T-helper 2 cell treated with Interferon-gamma antibody and Interleukin-4, amounts not matched to agents 100 ng/mL and 5 ng/mL, for 36 hours (primary cell): ENCODE data around the gene SERF1B. TPM values are rescaled to one million over a fixed set of nuclear protein-coding genes. Genes with fewer than 3 reads are reported as not detected.
"Not testable (repeated sequence)": the region's sequence is repeated elsewhere in the genome, so short reads cannot be mapped to it uniquely, and the experiment has no call there.

Experiments used
- intact Hi-C: fragments of 100-400 bp; cut with micrococcal nuclease; formaldehyde crosslinking; loops from one replicate; pipeline ENCODE4 v1.15.1; 2023
- total RNA-seq: library from RNA; stranded (reverse); gene quantifications from 2 replicates; pipeline ENCODE4 v1.2.3, GENCODE V29; 2022

SERF1B gene
- 9.4 and 11.6 TPM in 2 replicates for total RNA-seq

DNA sequence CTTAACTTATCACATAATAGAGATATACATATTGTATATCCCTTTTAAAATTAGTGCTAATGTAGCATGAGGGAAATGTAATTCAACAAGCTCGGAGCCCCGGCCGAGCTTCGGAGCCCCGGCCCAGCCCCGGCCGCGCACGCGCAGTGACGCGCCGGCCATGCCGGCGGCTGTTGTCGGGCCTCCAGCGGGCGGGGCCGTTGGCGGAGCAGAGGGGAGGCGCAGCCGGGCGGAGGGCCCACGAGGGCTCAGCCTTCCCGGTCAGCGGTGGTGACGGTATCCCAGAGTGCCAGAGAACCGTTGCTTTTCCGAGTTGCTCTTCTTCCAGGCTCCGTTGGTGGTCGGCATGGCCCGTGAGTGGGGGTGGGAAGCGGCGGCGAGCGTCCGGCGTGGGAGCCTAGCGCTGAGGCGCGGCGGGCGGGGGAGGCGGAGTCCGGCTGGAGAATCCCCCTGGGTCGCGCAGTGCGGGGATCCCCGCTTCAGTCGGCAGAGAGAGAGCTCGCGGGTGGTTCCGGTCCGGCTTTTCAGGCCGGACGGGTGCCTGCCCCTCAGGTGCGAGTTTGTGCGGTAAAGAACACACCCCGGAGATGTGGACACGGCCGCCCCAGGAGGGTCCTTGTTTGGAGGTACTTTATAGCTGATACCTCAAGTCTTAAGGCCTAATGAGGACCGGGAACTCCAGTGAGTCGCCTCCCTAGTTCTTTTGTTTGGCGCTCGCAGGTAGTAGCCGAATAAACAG is at the start of gene SERF1B:
Gene SERF1B (plus strand): TSS at position 146 of the 739 bp plus-strand sequence. CDS start 201 bp downstream, at position 347.
- intact Hi-C loops = not testable (repeated sequence)

DNA sequence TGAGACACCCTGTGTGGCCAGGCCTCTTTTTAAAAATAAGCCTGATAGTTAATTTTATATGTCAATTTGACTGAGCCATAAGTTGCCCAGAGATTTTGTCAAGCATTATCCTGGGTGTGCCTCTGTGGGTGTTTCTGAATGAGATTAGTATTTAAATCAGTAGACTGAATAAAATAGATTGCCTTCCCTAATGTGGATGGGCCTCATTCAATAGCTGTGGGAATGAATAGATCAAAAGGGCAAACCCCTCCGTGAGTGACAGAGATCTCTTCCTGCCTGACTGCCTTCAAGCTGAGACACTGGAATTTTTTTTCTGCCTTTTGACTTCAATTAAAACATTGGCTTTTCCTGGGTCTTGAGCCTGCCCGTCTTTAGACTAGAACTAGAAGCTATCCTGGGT is 33.3 kb upstream of the SERF1B start:
- intact Hi-C loops = not testable (repeated sequence)

DNA sequence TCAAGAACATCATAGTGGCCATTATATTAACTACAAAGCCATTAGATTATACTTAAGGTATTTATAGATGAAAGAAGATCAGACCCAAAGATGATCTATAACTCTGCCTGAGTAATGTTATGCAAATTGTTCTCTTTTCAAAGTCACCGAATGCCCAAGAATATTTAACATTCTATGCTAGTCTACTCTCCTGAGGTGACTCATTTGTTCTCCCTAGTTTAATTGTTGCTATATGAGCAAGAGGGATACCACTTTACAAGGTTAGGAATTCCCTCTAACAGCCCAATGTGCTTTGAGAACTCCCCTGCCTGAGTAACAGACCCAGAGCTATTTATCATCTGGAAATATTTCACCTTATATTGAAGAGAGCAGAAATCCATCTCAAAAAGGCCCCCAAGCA is 29.5 kb upstream of the SERF1B start:
- intact Hi-C loops = not testable (repeated sequence)

GRCh38 chr5:70020660-70021059 is 4.4 kb upstream of the SERF1B start:
- intact Hi-C loops = not testable (repeated sequence)

- intact Hi-C loops = not testable (repeated sequence)
Measured at GRCh38 chr5:70025845-70026145, 744 bp downstream of the SERF1B start.

DNA sequence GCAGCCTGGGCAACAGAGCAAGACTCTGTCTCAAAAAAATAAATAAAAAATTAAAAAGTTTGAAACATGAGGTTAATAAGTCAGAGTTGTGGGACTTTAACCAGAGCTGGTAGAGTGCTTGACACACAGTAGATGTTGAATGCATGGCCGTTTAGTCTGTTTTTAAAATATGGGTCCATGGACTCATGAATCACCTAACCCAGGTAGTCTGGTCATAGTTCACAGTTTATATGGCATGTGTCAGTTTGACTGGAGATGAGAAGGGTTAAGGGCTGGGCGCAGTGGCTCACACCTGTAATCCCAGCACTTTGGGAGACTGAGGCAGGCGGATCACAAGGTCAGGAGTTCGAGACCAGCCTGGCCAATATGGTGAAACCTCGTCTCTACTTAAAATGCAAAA is 6.2 kb downstream of the SERF1B start:
- intact Hi-C loops = not testable (repeated sequence)

DNA sequence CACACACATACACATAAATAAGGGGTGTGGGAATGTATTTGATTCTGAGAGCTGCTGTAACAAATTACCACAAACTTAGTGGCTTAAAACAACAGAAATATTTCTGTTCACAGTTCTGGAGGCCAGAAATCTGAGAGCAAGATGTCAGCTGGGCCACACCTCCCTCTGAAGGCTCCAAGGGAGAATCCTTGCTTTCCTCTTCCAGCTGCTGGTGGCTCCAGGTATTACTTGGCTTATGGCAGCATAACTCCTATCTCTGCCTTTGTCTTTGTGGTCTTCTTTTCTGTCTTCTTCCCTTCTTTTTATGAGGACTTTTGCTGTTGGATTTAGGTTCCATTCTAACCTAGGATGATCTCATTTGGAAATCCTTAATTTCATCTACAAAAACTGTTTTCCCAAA is 16.4 kb downstream of the SERF1B start:
- intact Hi-C loops = not testable (repeated sequence)

DNA sequence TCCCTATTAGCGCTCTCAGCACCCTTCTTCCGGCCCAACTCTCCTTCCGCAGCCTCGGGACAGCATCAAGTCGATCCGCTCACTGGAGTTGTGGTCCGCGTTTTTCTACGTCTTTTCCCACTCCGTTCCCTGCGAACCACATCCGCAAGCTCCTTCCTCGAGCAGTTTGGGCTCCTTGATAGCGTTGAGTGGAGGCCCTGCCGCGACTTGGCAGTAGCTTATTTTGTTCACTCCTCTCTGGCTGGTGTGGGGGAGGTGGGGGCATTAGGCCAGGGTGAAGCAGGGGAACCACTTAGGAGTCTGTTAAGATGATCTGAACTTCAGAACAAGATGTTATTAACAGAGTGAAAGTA is 24.7 kb downstream of the SERF1B start:
- intact Hi-C loops = not testable (repeated sequence)

DNA sequence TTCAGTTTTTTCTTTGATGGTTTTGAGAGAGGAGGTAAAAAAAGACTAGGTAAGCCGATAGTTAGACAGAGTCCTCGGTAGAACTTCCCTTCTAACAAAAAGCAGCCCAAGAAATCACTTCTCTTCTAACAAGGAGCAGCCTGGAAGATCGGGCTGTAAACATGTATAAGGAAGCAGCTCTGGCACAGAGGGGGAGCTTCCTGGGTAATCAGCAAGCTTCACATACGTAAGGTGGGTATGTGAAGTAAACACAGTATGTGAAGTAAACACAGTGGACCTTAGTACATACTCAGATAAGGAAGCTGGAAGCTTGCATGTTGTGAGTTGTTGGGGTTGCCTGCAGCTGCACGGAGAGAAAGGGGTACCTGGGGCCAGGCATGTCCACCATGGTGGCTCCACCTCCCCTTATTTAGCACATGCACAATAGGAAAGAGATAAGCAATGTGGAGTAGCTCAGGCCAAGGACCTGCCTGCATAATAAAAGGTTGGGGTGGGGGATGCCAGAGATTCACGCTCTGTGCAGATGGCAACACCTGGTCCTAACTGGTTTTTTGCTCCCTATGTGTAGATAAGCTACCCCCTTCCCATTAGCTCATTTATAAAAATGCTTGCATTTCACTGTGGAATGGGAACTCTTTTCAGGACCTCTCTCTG is 31.4 kb downstream of the SERF1B start:
- intact Hi-C loops = not testable (repeated sequence)

DNA sequence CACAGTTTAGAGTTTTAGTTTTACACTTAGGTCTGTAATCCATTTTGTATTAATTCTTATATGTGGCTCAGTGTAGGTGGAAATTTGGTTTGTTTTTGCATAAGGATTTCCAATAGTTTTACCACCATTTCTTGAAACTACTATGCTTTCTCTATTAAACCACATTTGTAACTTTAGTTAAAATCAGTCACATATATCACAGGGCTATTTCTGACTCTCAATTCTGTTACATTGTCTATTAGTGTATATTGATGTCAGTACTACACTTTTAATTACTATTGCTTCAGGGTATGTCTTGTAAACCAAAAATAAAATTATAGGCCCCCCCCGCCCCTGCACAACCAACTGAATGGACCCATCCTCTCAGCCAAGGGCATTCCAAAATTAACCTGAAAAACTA is 32.1 kb downstream of the SERF1B start:
- intact Hi-C loops = not testable (repeated sequence)

DNA sequence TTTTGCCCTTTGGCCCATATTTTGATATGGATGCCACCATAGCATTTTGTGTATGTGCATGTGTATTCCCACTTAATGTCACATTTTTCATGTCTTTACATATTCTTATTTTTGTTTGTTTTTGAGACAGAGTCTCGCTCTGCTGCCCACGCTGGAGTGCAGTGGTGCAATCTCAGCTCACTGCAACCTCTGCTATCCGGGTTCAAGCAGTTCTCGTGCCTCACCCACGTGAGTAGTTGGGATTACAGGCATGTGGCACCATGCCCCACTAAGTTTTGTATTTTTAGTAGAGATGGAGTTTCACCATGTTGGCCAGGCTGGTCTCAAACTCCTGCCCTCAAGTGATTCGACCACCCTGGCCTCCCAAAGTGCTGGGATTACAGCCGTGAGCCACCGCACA is 52.6 kb downstream of the SERF1B start:
- intact Hi-C loops = not testable (repeated sequence)

- intact Hi-C loops = not testable (repeated sequence)
Measured at GRCh38 chr5:70088907-70089464, 63.9 kb downstream of the SERF1B start.

DNA sequence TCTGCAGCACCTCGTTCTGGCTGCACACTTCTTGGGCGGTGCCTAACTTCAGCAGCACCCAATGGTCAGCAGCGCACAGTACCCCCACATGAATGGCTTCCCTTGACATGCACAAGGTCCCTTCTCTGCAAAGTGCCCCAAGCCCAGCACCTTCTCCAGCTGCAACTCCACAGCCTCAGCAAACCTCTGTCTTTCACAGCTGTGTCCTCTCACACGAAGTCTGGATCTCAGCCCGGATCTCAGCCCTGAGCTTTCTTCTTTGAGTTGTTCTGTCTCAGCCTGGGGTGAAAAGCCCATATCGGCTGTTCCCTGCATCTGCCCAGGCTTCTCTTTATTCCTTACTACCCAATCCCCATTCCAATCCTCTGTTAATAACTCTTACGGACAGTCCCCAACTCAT is 66.7 kb downstream of the SERF1B start:
- intact Hi-C loops = not testable (repeated sequence)

Other genes starting within 250 kb of the SERF1B start
- 64.6 and 76.7 TPM in 2 replicates for gene SMN2, start 24.4 kb downstream of the SERF1B start, total RNA-seq